ENCODE measurements around the gene ATP10B.

The ATP10B gene

GRCh38 chr5:160614136-160614535 lies 237.9 kb downstream of the ATP10B start:
- TF ChIP-seq CTCF (IDR thresholded peaks at IDR 0.05): no peak
- Histone ChIP-seq H3K27ac (no peak overlapping the region), H3K4me3 (ENCODE audit: low read depth, low read length) (no peak overlapping the region), H3K9ac (no peak overlapping the region), H2AFZ (no peak overlapping the region), H3K4me1 (no peaks in the 10 kb centered on the region), H3K79me2 (no peaks in the 10 kb centered on the region), H3K9me3 (ENCODE audit: control insufficient read depth, low read length) (no peaks in the 10 kb centered on the region), H3K27me3 (ENCODE audit: control insufficient read depth, insufficient read depth, low read length) (no peaks in the 10 kb centered on the region), H3K4me2 (ENCODE audit: low read length) (no peak overlapping the region), H3K36me3 (ENCODE audit: control insufficient read depth, insufficient read depth, low read length) (no peaks in the 10 kb centered on the region)

- Histone ChIP-seq H3K4me3 (ENCODE audit: low read depth, low read length) (no peak overlapping the region), H3K27ac (no peak overlapping the region), H2AFZ (no peak overlapping the region), H3K4me1 (no peaks in the 10 kb centered on the region), H3K9ac (no peak overlapping the region), H3K9me3 (ENCODE audit: control insufficient read depth, low read length) (no peaks in the 10 kb centered on the region), H3K27me3 (ENCODE audit: control insufficient read depth, insufficient read depth, low read length) (no peaks in the 10 kb centered on the region), H3K36me3 (ENCODE audit: control insufficient read depth, insufficient read depth, low read length) (no peaks in the 10 kb centered on the region), H3K79me2 (no peaks in the 10 kb centered on the region), H3K4me2 (ENCODE audit: low read length) (no peak overlapping the region)
- TF ChIP-seq CTCF (IDR thresholded peaks at IDR 0.05): no peak
These were observed 246.7 kb downstream of the ATP10B start for GRCh38 chr5:160605266-160605665.

- no peak overlapping the region for H3K27ac ChIP-seq
- H3K9me3 ChIP-seq (ENCODE audit: control insufficient read depth, low read length): no peaks in the 10 kb centered on the region
- no peak for TF ChIP-seq CTCF (IDR thresholded peaks at IDR 0.05)
- H3K27me3 ChIP-seq (ENCODE audit: control insufficient read depth, insufficient read depth, low read length): no peaks in the 10 kb centered on the region
- H3K9ac ChIP-seq: no peak overlapping the region
- no peak overlapping the region for H3K4me3 ChIP-seq (ENCODE audit: low read depth, low read length)
- H3K36me3 ChIP-seq (ENCODE audit: control insufficient read depth, insufficient read depth, low read length): no peaks in the 10 kb centered on the region
- H3K4me1 ChIP-seq: no peaks in the 10 kb centered on the region
- H3K4me2 ChIP-seq (ENCODE audit: low read length): no peak overlapping the region
- H3K79me2 ChIP-seq: no peaks in the 10 kb centered on the region
- H2AFZ ChIP-seq: no peak overlapping the region
These were observed 247.5 kb downstream of the ATP10B start for GRCh38 chr5:160604484-160604883.

- no peak overlapping the region for H3K27ac ChIP-seq
- no peak overlapping the region for H3K4me2 ChIP-seq (ENCODE audit: low read length)
- H3K9ac ChIP-seq: no peak overlapping the region
- no peak overlapping the region for H2AFZ ChIP-seq
- H3K36me3 ChIP-seq (ENCODE audit: control insufficient read depth, insufficient read depth, low read length): no peaks in the 10 kb centered on the region
- no peaks in the 10 kb centered on the region for H3K4me1 ChIP-seq
- no peaks in the 10 kb centered on the region for H3K9me3 ChIP-seq (ENCODE audit: control insufficient read depth, low read length)
- H3K27me3 ChIP-seq (ENCODE audit: control insufficient read depth, insufficient read depth, low read length): no peaks in the 10 kb centered on the region
- no peaks in the 10 kb centered on the region for H3K79me2 ChIP-seq
- no peak for TF ChIP-seq CTCF (IDR thresholded peaks at IDR 0.05)
- H3K4me3 ChIP-seq (ENCODE audit: low read depth, low read length): no peak overlapping the region
These were observed 249.3 kb downstream of the ATP10B start for GRCh38 chr5:160602744-160603143.

GRCh38 chr5:160601046-160601445 lies 251.0 kb downstream of the ATP10B start:
- no peak overlapping the region for H3K4me2 ChIP-seq (ENCODE audit: low read length)
- no peak overlapping the region for H3K9ac ChIP-seq
- TF ChIP-seq CTCF (IDR thresholded peaks at IDR 0.05): no peak
- H3K27me3 ChIP-seq (ENCODE audit: control insufficient read depth, insufficient read depth, low read length): no peaks in the 10 kb centered on the region
- no peaks in the 10 kb centered on the region for H3K4me1 ChIP-seq
- H3K79me2 ChIP-seq: no peaks in the 10 kb centered on the region
- H3K9me3 ChIP-seq (ENCODE audit: control insufficient read depth, low read length): no peaks in the 10 kb centered on the region
- H3K27ac ChIP-seq: no peak overlapping the region
- no peak overlapping the region for H3K4me3 ChIP-seq (ENCODE audit: low read depth, low read length)
- no peaks in the 10 kb centered on the region for H3K36me3 ChIP-seq (ENCODE audit: control insufficient read depth, insufficient read depth, low read length)
- H2AFZ ChIP-seq: no peak overlapping the region
